Renal cortex interstitium (tissue), 11 donors: ENCODE data around the gene NKPD1. TPM values are rescaled to one million over a fixed set of nuclear protein-coding genes. Genes with fewer than 3 reads are reported as not detected.
"Not testable (repeated sequence)": the region's sequence is repeated elsewhere in the genome, so short reads cannot be mapped to it uniquely, and the experiment has no call there.

Source experiments
- DNase-seq, 11 donors: peaks; one replicate each; pipeline ENCODE4 v3.0.0-alpha.2; 2013; ENCODE audit warnings: low read depth in 9 of 11, low spot score in 4 of 11; ENCODE audit errors: extremely low read depth in 1 of 11
- polyA plus RNA-seq, 3 donors: library from polyadenylated mRNA; unstranded; fragments of 120-200 nt; gene quantifications; one replicate each; pipeline ENCODE4 v1.2.1, GENCODE V29; 2013; ENCODE audit not compliant: insufficient read length in 3 of 3

NKPD1 gene
- polyA plus RNA-seq, 3 donors: 0.09 to 0.38 (median 0.13) TPM

DNA sequence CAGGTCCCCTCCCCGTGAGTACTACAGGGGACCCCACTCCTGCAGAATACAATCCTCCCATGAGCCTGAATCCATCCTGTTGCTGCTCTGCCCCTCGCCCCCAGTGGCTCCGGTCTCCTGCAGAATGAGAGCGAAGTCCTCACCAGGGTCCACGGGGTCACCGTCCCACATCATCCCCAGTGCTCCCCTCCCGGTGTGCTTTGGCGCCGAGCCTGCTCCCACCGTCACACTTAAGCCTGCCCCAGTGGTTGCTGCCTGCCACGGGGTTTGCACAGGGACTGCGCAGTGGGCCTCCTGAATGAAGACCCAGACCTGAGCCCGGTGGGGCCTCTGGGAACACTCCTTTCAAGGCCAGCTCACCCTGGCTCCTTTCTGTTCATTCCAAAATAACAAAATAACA, 30.5 kb downstream of the NKPD1 start:
- no peak for DNase-seq

DNA sequence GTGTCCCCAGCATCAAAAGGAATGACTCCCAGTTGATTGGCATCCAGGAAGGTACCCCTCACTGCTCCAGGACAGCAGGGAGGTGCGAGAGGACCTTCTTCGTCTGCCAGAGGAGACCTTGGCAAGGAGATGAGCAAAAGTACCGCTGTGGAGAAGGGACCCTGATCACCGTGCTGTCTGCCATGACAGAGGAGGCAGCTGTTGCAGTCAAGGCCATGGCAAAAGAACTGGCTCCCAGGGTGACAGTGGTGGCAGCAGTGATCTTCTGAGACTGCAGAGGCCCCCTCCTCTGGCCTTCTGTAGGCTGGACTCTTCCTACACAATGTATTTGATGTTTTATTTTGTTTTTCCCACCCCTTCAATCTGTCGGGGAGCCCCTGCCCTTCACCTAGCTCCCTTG, 32.0 kb downstream of the NKPD1 start:
- no peak for DNase-seq

DNA sequence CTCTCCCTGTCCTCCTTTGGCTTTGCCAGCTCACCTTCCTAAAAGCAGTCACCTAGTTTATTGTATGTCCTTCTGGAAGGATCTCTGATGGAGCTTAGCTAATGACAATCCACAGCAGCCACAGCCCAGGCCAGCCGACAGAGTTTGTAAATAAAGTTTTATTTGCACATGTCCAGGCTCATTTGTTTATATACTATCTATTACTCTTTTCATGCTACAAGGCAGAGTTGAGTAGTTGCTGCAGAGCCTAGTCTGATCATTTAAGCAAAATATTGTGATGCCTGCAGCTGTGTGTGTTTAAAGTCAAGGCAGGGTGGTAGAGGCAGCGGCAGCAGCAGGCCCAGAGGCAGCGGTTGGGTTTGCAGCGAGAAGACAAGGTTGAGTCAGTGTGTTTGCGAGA, 32.6 kb downstream of the NKPD1 start:
- DNase-seq: no peak

DNA sequence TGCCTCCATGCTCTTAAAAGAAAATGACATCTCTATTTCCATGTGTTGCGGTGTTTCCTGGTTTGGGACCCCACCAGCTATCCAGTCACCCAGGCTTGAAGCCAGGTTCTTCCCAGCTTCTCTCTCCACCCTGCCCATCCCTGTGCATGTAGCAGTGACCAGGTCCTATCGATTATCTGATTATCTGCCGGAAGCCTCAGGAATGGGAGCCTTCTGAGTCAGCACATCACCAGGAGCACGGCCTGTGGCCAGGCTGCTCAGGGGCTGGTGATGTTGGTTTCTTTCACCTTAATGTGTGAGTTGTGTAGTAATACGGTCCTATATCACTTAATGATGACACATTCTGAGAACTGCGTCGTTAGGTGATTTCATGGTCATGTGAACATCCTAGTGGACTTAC, 34.1 kb downstream of the NKPD1 start:
- no peak for DNase-seq

DNA sequence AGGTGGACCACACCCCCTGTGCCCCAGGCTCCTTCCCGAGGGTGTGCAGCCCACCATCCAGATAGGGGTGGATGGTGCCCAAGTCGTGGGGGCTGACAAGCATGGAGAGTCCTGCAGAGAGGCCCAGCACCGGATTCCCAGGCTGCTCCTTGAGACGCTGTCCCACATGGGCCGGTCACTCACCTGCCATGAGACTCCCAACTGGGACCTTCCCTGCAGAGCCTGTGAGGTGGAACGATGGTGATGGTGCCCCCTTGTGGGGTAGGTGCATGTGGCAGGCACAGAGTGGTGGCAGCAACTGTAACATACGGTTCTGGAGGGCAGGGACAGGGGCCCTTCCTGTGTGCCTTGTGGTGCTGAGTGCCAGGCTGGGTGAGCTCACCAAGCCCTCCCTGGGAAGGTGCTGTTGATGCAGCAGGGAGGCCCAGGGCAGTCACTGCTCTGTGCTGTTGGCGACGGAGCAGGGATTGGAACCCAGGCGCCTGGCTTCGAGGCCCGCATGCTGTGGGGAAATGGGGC, 34.7 kb downstream of the NKPD1 start:
- DNase-seq: peak in 4 of 11 donors; percentile 37 to 54 (median 50)

DNA sequence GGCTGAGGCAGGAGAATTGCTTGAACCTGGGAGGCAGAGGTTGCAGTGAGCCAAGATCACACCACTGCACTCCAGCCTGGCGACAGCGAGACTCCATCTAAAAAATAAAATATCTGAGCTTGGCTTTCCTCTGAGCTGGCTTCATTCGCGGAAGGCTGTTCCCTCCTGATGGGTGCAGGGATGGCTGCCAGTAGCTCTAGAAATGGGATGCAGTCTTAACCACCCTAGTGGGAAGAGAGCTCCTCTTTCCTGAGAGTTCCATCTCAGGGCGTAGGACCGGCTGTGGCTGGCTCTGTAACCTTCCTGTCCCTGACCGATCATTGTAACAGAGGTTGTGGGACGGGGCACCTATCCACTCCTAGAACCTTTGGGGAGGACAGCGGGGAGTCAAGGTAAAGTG, 35.4 kb downstream of the NKPD1 start:
- no peak for DNase-seq

DNA sequence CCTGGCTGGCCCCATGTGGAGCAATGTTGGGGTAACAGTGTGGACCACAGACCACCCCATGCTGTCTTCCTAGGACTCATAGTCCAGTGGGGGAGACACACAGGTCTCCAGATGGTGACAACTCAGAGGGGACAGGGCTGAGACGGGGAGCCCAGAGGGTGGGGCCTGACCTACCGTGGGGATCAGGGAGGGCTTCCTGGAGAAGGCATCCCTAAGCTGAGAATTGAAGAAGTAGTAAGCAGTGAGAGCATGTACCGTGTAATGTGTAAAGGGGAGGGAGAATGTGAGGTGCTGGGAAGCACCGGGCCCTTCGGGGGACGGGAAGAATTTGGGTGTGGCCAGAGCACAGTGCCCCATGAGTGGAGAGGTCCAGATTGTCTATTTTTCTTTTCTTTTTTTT, 36.8 kb downstream of the NKPD1 start:
- no peak for DNase-seq

DNA sequence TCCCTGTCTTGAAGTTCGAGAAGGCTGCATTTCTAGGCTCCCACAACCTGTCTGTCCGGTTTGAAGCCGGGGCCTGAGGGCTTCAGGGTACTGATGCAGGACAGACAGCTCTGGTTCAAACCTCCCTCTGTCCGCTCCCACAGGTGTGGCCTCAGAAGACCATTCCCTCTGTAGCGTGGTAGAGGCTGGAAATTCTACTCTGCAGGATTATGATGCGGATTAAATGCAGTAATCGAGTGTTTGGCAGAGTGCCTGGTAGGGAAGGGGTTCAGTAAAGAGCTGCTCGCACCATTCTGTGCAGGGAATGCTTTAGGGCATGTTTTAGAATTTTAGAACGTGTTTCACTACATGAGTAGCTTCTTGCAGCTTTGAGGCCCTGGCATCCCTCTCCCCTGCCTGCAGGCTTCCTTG, 37.3 kb downstream of the NKPD1 start:
- peak in 3 of 11 donors; percentile 31 to 43 (median 42) for DNase-seq

DNA sequence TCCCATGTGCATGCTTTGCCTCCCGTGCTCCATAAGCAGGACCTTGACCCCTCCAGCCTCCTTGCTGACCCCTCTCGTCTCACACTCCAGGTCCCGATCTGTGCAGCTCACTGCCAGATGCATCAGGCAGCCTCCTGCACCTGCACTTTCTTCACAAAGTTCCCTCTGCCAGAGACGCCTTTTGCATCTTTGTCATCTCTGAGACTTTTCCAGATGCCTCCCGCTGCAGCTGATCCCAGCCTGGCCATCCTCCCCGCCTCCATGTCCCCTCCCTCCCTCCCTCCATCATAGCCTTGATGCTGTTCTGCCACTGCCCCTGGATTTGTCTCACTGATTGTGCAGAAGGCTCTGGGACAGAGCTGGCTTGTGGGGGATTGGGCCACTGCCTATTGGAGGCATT, 38.0 kb downstream of the NKPD1 start:
- no peak for DNase-seq

DNA sequence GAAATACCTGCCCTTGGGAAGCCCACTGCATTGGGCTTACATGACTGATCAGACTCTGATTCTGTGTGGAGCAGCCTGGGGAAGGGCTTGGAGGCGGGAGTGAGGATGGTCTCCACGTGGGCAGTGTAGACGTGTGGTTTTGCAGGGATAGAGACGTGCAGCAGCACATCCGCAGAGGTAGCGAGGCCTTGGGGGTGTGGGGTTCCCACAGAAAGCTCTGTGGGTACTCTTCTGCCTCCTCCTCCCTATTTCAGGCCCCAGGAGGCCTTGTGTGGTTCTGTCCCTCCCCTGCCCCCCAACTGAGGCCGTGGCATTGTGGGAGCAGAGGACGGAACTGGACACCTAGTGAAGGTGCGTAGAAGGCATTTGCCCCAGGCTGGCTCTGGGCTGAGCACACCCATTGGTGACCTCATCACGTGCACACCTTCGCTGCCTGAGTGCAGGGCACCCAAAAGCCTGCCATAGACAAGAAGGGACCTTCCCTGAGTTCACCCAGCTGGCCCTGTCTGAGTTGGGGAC, 38.9 kb downstream of the NKPD1 start:
- no peak for DNase-seq

DNA sequence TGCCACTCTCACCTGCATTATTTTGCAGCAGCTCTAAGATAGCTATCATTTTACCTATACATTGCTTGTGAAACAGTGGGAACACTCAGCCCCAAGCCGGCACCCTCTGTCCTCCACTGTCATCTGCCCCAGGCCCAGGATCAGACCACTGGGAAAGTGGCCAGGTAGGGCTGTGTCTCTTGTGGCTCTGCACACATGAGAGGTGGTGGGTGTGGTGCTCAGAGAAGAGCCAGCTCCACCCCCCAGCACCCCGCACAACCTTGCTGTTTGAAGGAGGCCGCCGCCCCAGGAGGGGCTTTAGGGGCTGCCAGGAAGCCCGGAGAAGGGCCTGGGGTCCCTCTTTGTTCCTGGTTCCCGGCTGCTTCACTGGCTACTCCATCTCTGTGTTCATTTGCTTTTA, 41.2 kb downstream of the NKPD1 start:
- no peak for DNase-seq

DNA sequence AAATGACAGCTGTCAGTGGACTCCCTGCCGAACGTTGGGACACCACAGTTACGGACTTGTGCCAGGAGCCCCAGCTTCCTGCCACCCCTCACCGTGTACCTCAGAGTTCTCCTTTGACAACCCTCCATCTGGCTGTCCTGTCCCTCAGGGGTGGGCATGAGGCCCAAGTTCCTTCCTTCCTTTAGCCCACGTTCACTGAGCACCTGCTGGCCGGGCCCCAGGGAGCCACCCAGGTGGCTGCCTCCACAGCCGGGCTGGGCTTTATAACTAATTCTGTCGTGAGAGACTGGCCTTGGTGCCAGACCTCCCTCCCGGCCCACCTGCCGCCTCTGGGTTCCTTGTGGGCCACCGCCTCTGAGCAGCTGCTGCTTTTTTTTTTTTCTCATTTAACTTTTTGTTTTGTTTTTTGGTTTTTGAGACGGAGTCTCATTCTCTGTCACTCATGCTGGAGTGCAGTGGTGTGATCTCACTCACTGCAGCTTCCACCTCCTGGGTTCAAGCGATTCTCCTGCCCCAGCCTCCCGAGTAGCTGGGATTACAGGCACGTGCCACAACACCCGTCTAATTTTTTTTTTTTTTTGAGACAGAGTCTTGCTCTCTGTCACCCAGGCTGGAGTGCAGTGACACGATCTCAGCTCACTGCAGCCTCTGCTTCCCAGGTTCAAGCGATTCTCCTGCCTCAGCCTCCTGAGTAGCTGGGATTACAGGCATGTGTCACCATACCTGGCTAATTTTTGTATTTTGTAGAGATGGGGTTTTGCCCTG, 42.0 kb downstream of the NKPD1 start:
- not testable (repeated sequence) for DNase-seq

DNA sequence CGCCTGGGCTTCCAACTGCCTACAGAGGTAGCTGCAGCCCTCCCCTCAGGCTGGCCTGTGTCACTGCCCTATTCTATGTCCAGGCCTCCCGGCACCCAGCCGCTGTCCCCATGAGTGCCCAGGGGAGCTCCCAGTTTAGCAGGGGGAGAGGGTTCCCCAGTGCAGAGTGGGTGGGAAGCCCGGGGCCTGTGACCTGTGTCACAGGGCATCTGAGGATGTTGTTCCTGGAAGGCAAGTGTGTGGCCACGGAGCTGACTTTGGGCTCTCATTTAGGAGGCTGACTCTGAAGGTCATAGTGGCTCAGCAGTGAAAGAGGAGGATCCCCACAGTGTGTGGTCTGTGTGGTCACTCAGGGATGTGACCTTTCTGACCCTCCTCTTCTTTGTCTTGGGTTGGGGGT, 42.7 kb downstream of the NKPD1 start:
- no peak for DNase-seq

DNA sequence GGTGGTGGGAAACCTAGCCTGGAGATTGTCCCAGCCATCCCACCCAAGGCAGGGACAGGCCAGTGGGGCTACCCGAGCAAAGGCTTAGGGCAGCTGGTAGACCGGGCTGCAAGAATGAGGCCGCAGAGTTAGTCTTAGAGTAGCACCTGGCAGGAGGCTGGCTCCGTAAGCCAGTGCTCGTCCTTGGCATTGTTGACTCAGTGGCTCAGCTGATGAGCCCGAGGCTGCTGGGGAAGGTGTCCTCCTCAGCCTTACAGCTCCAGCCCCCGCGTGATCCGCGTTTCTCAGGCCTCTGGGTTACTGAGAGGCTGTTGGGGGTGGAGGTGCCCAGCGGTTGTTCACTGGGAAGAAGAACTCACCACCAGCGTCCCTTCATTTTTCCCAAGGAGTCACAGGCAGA, 43.1 kb downstream of the NKPD1 start:
- no peak for DNase-seq

DNA sequence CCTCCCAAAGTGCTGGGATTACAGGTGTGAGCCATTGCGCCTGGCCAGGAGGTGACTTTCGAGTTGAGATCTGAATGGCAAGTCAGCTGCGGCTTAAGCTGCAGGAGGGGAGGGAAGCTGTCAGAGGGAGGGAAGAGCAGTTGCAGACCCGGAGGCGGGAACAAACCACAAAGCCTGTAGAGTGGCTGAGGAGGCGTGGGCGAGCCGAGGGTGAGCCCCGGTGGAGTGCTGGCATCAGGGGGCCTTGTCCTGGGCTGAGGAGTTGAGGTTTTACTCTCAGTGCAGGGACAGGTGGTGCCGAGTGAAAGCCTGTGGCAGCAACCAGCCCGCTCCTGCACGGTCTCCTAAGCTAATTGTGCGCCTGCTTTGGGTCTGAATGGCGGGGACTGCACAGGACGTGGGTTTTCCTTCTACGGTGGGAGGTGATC, 43.6 kb downstream of the NKPD1 start:
- no peak for DNase-seq

DNA sequence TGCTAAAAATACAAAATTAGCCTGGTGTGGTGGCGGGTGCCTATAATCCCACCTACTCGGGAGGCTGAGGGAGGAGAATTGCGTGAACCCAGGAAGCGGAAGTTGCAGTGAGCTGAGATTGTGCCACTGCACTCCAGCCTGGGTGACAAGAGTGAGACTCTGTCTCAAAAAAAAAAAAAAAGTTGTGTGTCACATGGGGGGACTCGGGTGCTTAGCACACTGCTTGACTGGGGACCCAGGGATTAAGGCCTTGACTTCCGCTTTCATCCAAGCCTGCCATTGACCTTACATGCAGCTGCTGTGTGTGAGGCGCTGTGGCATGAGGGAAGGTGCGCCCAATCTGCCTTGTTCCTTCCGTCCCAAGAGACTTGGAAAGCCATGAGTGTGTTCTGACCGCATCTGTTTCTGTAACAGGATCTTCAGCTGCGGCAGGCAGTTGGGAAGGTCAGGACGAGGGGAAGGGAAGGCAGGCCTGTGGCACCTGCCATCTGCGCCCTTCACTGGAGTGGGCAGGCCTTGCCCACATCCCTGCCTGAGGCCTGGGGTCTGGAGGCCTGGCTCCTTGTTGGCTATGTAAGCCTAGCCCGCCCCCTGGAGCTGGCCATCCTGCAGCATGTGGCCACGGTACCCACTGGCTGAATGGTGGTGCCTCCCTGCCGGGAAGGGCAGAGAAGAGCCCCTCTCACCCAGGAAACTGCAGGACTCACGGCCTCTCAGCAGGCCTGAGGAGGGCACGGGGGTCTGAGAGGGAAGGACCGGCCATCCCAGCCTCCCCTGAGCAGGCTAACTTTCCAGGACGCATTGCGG, 44.8 kb downstream of the NKPD1 start:
- DNase-seq: no peak

DNA sequence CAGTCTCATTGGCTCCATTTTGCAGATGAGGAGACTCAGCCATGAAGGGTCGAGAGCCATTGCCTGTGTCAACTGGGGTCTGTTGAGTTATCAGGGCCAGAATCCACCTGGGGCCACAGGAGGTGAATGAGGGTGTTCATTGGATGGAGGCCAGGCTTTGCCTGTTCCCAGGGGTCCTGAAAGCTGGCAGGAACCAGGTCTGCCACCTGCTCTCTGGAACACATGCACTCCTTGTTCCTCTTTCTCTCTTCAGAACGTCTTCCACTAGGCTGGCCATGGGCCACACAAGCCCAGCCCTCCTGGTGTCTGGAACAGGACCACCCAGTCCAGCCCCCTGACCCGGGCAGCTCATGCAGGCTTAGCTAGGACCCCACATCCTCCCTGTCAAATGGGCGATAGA, 46.7 kb downstream of the NKPD1 start:
- DNase-seq: no peak

DNA sequence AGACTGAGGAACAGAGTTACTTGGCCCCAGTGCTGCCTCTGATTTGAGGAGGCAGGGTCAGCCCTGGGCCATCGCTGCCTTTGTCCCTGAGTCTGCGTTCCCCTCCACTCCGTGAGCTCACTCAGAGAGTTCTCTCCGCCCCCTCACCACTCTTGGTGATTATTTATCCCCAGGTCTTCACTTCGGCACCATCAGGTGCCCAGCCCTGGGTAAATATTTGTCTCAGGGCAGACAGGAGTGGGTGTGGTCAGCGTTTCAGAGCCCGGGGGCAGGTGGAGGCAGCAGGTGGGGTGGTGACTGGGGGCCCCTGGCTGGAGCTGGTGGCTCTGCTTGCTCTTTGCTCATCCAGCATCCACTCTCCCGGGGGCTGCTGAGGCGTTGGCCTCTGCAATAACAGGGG, 47.2 kb downstream of the NKPD1 start:
- no peak for DNase-seq

DNA sequence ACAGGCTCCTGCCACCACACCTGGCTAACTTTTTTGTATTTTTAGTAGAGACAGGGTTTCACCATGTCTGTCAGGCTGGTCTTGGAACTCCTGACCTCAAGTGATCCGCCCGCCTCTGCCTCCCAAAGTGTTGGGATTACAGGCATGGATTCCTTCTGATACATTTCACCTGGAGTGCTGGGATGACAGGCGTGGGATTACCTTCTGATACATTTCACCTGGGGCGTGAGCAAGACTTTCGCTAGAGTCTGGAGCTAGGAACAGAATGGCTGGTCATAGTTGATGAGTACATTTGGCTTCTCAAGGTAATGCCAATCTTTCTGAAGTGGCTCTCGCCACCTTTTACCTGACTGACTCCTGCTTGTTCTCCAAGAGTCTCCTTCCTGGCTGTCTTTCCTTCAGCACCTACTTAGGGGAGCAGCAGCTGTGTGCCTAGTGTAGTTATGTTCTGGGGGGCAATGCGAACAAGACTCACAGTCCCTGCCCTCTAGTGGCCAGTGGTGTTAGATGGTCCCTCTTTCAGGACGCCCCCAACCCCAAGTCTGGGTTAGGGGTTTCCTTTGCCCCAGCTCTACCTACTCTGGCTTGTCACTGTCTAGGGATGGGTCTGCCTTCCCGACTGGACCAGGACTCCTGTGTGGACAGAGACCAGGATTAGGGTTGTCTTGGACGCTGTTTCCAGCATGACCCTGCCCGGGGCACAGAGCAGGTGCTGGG, 48.5 kb downstream of the NKPD1 start:
- DNase-seq: no peak
